Measurements from ENCODE around the gene CCL18.

DNA sequence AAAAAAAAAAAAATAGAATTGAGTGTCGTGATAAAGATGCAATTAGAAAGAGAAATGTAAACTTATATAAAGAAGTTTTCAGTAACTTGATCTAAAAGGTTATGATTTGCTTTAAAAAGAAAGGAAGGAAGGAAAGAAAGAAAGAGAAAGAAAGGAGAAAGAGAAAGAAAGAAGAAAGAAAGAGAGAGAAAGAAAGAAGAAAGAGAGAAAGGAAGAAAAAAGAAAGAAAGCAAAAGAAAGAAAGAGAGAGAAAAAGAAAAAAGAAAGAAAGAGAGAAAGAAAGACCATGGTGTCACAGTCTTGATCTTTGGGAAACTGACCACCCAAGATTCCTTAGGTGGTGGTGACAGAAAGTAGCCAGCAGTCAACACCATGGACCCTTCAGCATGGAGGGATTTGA is 30.2 kb downstream of the CCL18 start:
- TF ChIP-seq CTCF (IDR thresholded peaks at IDR 0.05; ENCODE audit: insufficient read depth, low read depth, low read length) (no peak), EZH2 (IDR thresholded peaks at IDR 0.05; ENCODE audit: insufficient read depth, low read length) (no peak)
